HUES6 (cell line): ENCODE results near the gene POLR1E.
"Not testable (repeated sequence)": the region's sequence is repeated elsewhere in the genome, so short reads cannot be mapped to it uniquely, and the experiment has no call there.

Experiments
- H3K27ac ChIP-seq: 2 replicates; pipeline ENCODE4 v1.7.0; 2013; ENCODE audit warnings: low read depth, mild to moderate bottlenecking, low read length, inconsistent platforms
- H3K27me3 ChIP-seq: 2 replicates; pipeline ENCODE4 v1.6.1; 2013; ENCODE audit warnings: low read length; ENCODE audit not compliant: control insufficient read depth, insufficient read depth
- H3K36me3 ChIP-seq: 2 replicates; pipeline ENCODE4 v1.6.1; 2013; ENCODE audit warnings: low read length; ENCODE audit not compliant: control insufficient read depth, insufficient read depth
- H3K4me1 ChIP-seq: 2 replicates; pipeline ENCODE4 v1.6.1; 2013; ENCODE audit warnings: low read length; ENCODE audit not compliant: control insufficient read depth, insufficient read depth
- H3K4me3 ChIP-seq: 2 replicates; pipeline ENCODE4 v1.5.1; 2013; ENCODE audit warnings: low read depth, low read length
- H3K9ac ChIP-seq: one replicate; pipeline ENCODE4 v1.6.1; 2013; ENCODE audit warnings: mild to moderate bottlenecking, low read length
- H3K9me3 ChIP-seq: 2 replicates; pipeline ENCODE4 v1.6.1; 2013; ENCODE audit warnings: low read depth, low read length; ENCODE audit not compliant: control insufficient read depth, insufficient read depth

Gene POLR1E

GRCh38 chr9:37465249-37466036 lies 20.3 kb upstream of the POLR1E start, which contains the start of gene ZBTB5:
Gene ZBTB5 (minus strand): TSS chr9:37465450. CDS start chr9:37442551, 22,899 bp downstream.
- H3K9me3 ChIP-seq: no peaks in the 10 kb centered on the region
- no peaks in the 10 kb centered on the region for H3K36me3 ChIP-seq
- H3K4me3 ChIP-seq: peak within 1 kb of the TSS; percentile 77
- no peaks in the 10 kb centered on the region for H3K27me3 ChIP-seq
- peak within 1 kb of the TSS; percentile 94 for H3K9ac ChIP-seq
- peak within 1 kb of the TSS; percentile 92 for H3K27ac ChIP-seq
- H3K4me1 ChIP-seq: peaks cover 8% of the 10 kb centered on the region

GRCh38 chr9:37466037-37466709 lies 19.6 kb upstream of the POLR1E start:
- peak overlapping the region; percentile 77 for H3K4me3 ChIP-seq
- no peaks in the 10 kb centered on the region for H3K36me3 ChIP-seq
- peak overlapping the region; percentile 92 for H3K27ac ChIP-seq
- no peaks in the 10 kb centered on the region for H3K9me3 ChIP-seq
- peak overlapping the region; percentile 93 for H3K9ac ChIP-seq
- H3K27me3 ChIP-seq: no peaks in the 10 kb centered on the region
- peaks cover 12% of the 10 kb centered on the region for H3K4me1 ChIP-seq

- H3K9me3 ChIP-seq, H3K27me3 ChIP-seq, H3K9ac ChIP-seq, H3K36me3 ChIP-seq, H3K27ac ChIP-seq: not testable (repeated sequence)
- Histone ChIP-seq H3K4me1 (peaks cover 22% of the 10 kb centered on the region), H3K4me3 (peak overlapping the region; percentile 77; the same call in 1 of the 2 replicates)
Measured at GRCh38 chr9:37467530-37467929, 18.2 kb upstream of the POLR1E start.

GRCh38 chr9:37468620-37469019 lies 17.1 kb upstream of the POLR1E start:
- peaks cover 3% of the 10 kb centered on the region for H3K9me3 ChIP-seq
- no peak overlapping the region for H3K4me3 ChIP-seq
- H3K9ac ChIP-seq: no peak overlapping the region
- peaks cover 18% of the 10 kb centered on the region for H3K4me1 ChIP-seq
- H3K27ac ChIP-seq: no peak overlapping the region
- no peaks in the 10 kb centered on the region for H3K27me3 ChIP-seq
- H3K36me3 ChIP-seq: no peaks in the 10 kb centered on the region

GRCh38 chr9:37471942-37472684 lies 13.6 kb upstream of the POLR1E start:
- no peaks in the 10 kb centered on the region for H3K27me3 ChIP-seq
- peak overlapping the region; percentile 96 for H3K27ac ChIP-seq
- peak overlapping the region; percentile 42; the same call in 1 of the 2 replicates for H3K4me3 ChIP-seq
- peaks cover 14% of the 10 kb centered on the region for H3K4me1 ChIP-seq
- no peaks in the 10 kb centered on the region for H3K36me3 ChIP-seq
- H3K9ac ChIP-seq: peak overlapping the region; percentile 73
- H3K9me3 ChIP-seq: peaks cover 24% of the 10 kb centered on the region

GRCh38 chr9:37473982-37474381 lies 11.8 kb upstream of the POLR1E start:
- not testable (repeated sequence) for H3K9ac ChIP-seq, H3K27me3 ChIP-seq, H3K4me3 ChIP-seq, H3K36me3 ChIP-seq, H3K27ac ChIP-seq
- peaks cover 24% of the 10 kb centered on the region for H3K9me3 ChIP-seq
- peaks cover 14% of the 10 kb centered on the region for H3K4me1 ChIP-seq

GRCh38 chr9:37474438-37474837 lies 11.3 kb upstream of the POLR1E start:
- H3K9ac ChIP-seq: no peak overlapping the region
- no peak overlapping the region for H3K4me3 ChIP-seq
- no peaks in the 10 kb centered on the region for H3K36me3 ChIP-seq
- peaks cover 24% of the 10 kb centered on the region for H3K9me3 ChIP-seq
- H3K27ac ChIP-seq: no peak overlapping the region
- H3K4me1 ChIP-seq: peaks cover 14% of the 10 kb centered on the region
- H3K27me3 ChIP-seq: no peaks in the 10 kb centered on the region

- Histone ChIP-seq H3K36me3 (no peaks in the 10 kb centered on the region), H3K9me3 (peaks cover 24% of the 10 kb centered on the region), H3K4me1 (peaks cover 8% of the 10 kb centered on the region), H3K4me3 (no peak overlapping the region), H3K27ac (no peak overlapping the region), H3K27me3 (no peaks in the 10 kb centered on the region), H3K9ac (no peak overlapping the region)
Measured at GRCh38 chr9:37476930-37477329, 8.8 kb upstream of the POLR1E start.

GRCh38 chr9:37477443-37477842 lies 8.3 kb upstream of the POLR1E start:
- H3K27ac ChIP-seq: not testable (repeated sequence)

GRCh38 chr9:37477987-37478619 lies 7.6 kb upstream of the POLR1E start:
- not testable (repeated sequence) for H3K27me3 ChIP-seq, H3K4me3 ChIP-seq, H3K4me1 ChIP-seq, H3K27ac ChIP-seq, H3K9ac ChIP-seq, H3K36me3 ChIP-seq
- peaks cover 24% of the 10 kb centered on the region for H3K9me3 ChIP-seq

More at GRCh38 chr9:37477443-37477842, 8.3 kb upstream of the POLR1E start:
- not testable (repeated sequence) for H3K27me3 ChIP-seq, H3K4me1 ChIP-seq, H3K36me3 ChIP-seq, H3K4me3 ChIP-seq, H3K9ac ChIP-seq
- H3K9me3 ChIP-seq: peaks cover 24% of the 10 kb centered on the region
